ENCODE results near the gene EIF2AK2.
A peak's percentile ranks its signal among the peaks of the same experiment; 100 is the strongest.

Gene EIF2AK2

GRCh38 chr2:37098416-37099118 lies 58.2 kb downstream of the EIF2AK2 start:
- FAIRE-seq = no peak

- FAIRE-seq = no peak
Measured at GRCh38 chr2:37096568-37096967, 60.2 kb downstream of the EIF2AK2 start.

- no peak for FAIRE-seq
Measured at GRCh38 chr2:37091873-37092272, 64.9 kb downstream of the EIF2AK2 start.

GRCh38 chr2:37090019-37090477 lies 66.7 kb downstream of the EIF2AK2 start:
- FAIRE-seq = no peak

- FAIRE-seq = no peak
Measured at GRCh38 chr2:37085731-37086147, 71.0 kb downstream of the EIF2AK2 start.

- FAIRE-seq = no peak
Measured at GRCh38 chr2:37084797-37085196, 72.0 kb downstream of the EIF2AK2 start.

GRCh38 chr2:37083873-37084794 lies 72.6 kb downstream of the EIF2AK2 start, which contains the start of the genes GPATCH11 and HEATR5B:
Gene GPATCH11, plus strand, starts transcription at chr2:37084518. Its CDS starts 3,864 bp downstream, at chr2:37088382.
Gene HEATR5B, minus strand, starts transcription at chr2:37084372. Its CDS starts 958 bp downstream, at chr2:37083414.
- peak; percentile 90 for FAIRE-seq

GRCh38 chr2:37080689-37081088 lies 76.1 kb downstream of the EIF2AK2 start:
- no peak for FAIRE-seq

GRCh38 chr2:37080266-37080665 lies 76.5 kb downstream of the EIF2AK2 start:
- no peak for FAIRE-seq

- FAIRE-seq = no peak
Measured at GRCh38 chr2:37070931-37071330, 85.8 kb downstream of the EIF2AK2 start.

GRCh38 chr2:37068686-37069085 lies 88.1 kb downstream of the EIF2AK2 start:
- no peak for FAIRE-seq

GRCh38 chr2:37061776-37062175 lies 95.0 kb downstream of the EIF2AK2 start:
- FAIRE-seq = no peak

GRCh38 chr2:37061013-37061711 lies 95.6 kb downstream of the EIF2AK2 start:
- FAIRE-seq = no peak

- no peak for FAIRE-seq
Measured at GRCh38 chr2:37060446-37060845, 96.3 kb downstream of the EIF2AK2 start.

- no peak for FAIRE-seq
Measured at GRCh38 chr2:37059841-37060240, 96.9 kb downstream of the EIF2AK2 start.

GRCh38 chr2:37052600-37053332 lies 104.0 kb downstream of the EIF2AK2 start:
- FAIRE-seq = no peak

All from G401.6 (cell line).